ENCODE results near the gene ANKRD34C.

- peak; percentile 34; the same call in 1 of the 2 replicates for TF ChIP-seq CTCF (IDR thresholded peaks at IDR 0.05; ENCODE audit: low read length)
- TF ChIP-seq EZH2 (IDR thresholded peaks at IDR 0.05; ENCODE audit: borderline replicate concordance, low read length) = no peak
Measured at GRCh38 chr15:79310985-79311900, 28.7 kb downstream of the ANKRD34C start, which contains the start of gene TMED3.

All from OCI-LY1 (cell line).